MCF 10A (cell line): ENCODE data around the gene UAP1L1. TPM values are rescaled to one million over a fixed set of nuclear protein-coding genes. Genes with fewer than 3 reads are reported as not detected.
A peak's percentile ranks its signal among the peaks of the same experiment; 100 is the strongest.

Experiments used
- BruUV-seq: library from RNA; stranded (reverse); fragments of 400-500 nt; replicated peaks from 2 replicates; lab custom pipeline; 2021; lab: Mats Ljungman, UMichigan
- CTCF ChIA-PET: fragments of 300-600 bp; sonication (Branson Sonifier 250); formaldehyde crosslinking; extraction: SDS; loops from one replicate; lab custom pipeline; 2021; ENCODE audit warnings: antibody characterized with exemption, inconsistent platforms; lab: Yijun Ruan, JAX
- POLR2A ChIA-PET: fragments of 300-600, 350-650 bp; sonication (Branson Sonifier 250); formaldehyde crosslinking; extraction: SDS; loops from one replicate; lab custom pipeline; 2020; ENCODE audit warnings: antibody characterized with exemption, inconsistent platforms; lab: Yijun Ruan, JAX
- DNase-seq: peaks from one replicate; pipeline ENCODE4 v3.0.0-alpha.2; 2018; ENCODE audit not compliant: unreplicated experiment
- H3K27ac Mint-ChIP-seq: one replicate; pipeline ENCODE4 v1.8.0; 2022; ENCODE audit warnings: mild to moderate bottlenecking, low read depth, mixed read lengths; ENCODE audit not compliant: unreplicated experiment
- H3K27me3 Mint-ChIP-seq: one replicate; pipeline ENCODE4 v1.8.0; 2022; ENCODE audit warnings: mixed read lengths; ENCODE audit not compliant: insufficient read depth, unreplicated experiment
- H3K36me3 Mint-ChIP-seq: one replicate; pipeline ENCODE4 v1.8.0; 2022; ENCODE audit warnings: mild to moderate bottlenecking, moderate library complexity, mixed read lengths; ENCODE audit not compliant: insufficient read depth, unreplicated experiment
- H3K4me1 Mint-ChIP-seq: one replicate; pipeline ENCODE4 v1.8.0; 2022; ENCODE audit warnings: mixed read lengths; ENCODE audit not compliant: insufficient read depth, unreplicated experiment
- H3K4me3 Mint-ChIP-seq: one replicate; pipeline ENCODE4 v1.8.0; 2022; ENCODE audit warnings: mild to moderate bottlenecking, moderate library complexity, mixed read lengths; ENCODE audit not compliant: unreplicated experiment
- H3K9me3 Mint-ChIP-seq: one replicate; pipeline ENCODE4 v1.8.0; 2022; ENCODE audit warnings: mixed read lengths; ENCODE audit not compliant: unreplicated experiment
- intact Hi-C: fragments of 100-400 bp; cut with micrococcal nuclease; formaldehyde crosslinking; loops from 2 replicates; pipeline ENCODE4 v1.14.1; 2022
- total RNA-seq: library from RNA; stranded (reverse); gene quantifications from 2 replicates; pipeline ENCODE4 v1.2.3, GENCODE V29; 2022
- TF ChIP-seq, protein P1 (sequence below): fragments of 200-600 bp; IDR thresholded peaks from one replicate; pipeline ENCODE4 v1.8.0; 2022; ENCODE audit warnings: antibody characterized with exemption, mild to moderate bottlenecking; ENCODE audit not compliant: unreplicated experiment

UAP1L1 gene
- total RNA-seq, 1 experiment from 2014 or later: 1.0 TPM

DNA sequence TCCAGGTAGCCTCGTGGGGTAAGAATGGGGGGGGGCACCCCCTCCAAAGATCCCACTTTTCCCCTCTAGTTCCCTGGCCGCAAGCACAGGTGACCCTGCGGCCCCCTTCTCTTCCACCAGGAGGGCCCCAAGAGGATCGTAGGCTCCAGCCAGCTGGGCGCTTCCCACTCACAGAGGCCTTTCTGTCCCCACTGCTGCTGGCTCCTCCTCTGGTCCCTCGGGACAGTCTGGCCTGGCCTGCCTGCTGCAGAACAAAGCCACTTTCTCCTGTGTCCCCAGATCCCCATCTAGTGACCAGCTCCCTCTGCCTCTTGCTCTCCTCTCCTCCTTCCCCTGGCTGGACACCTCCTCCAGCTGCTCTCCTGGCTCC lies 6.4 kb upstream of the UAP1L1 start:
- CTCF ChIA-PET: interaction anchor here (0.7 to 10.9 kb wide), 5 partner anchors 11 to 85 kb away, joined by 3 to 170 read pairs (median 6); partner anchors contain the start of genes ABCA2, FUT7 and NPDC1
- no peaks in the 10 kb centered on the region for H3K9me3 Mint-ChIP-seq

GRCh38 chr9:137071282-137071681 lies 6.0 kb upstream of the UAP1L1 start:
- BruUV-seq: no TSS peak
- ChIA-PET POLR2A (interaction anchor here (0.8 to 3.3 kb wide), 6 partner anchors 12 to 170 kb away, joined by 3 to 22 read pairs (median 4); partner anchors contain the start of genes MAN1B1 and TUBB4B), CTCF (interaction anchor here (0.9 to 10.9 kb wide), 5 partner anchors 10 to 47 kb away, joined by 3 to 170 read pairs (median 5); partner anchors contain the start of genes ABCA2, FUT7 and NPDC1)
- TF ChIP-seq, protein P1, sequence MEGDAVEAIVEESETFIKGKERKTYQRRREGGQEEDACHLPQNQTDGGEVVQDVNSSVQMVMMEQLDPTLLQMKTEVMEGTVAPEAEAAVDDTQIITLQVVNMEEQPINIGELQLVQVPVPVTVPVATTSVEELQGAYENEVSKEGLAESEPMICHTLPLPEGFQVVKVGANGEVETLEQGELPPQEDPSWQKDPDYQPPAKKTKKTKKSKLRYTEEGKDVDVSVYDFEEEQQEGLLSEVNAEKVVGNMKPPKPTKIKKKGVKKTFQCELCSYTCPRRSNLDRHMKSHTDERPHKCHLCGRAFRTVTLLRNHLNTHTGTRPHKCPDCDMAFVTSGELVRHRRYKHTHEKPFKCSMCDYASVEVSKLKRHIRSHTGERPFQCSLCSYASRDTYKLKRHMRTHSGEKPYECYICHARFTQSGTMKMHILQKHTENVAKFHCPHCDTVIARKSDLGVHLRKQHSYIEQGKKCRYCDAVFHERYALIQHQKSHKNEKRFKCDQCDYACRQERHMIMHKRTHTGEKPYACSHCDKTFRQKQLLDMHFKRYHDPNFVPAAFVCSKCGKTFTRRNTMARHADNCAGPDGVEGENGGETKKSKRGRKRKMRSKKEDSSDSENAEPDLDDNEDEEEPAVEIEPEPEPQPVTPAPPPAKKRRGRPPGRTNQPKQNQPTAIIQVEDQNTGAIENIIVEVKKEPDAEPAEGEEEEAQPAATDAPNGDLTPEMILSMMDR: no peak
- Mint-ChIP-seq H3K36me3 (no peaks in the 10 kb centered on the region), H3K4me1 (peaks cover 11% of the 10 kb centered on the region), H3K27ac (no peak overlapping the region), H3K9me3 (no peaks in the 10 kb centered on the region), H3K4me3 (peak overlapping the region; percentile 72), H3K27me3 (no peaks in the 10 kb centered on the region)
- intact Hi-C loops: no loop called here
- no peak for DNase-seq

More for the DNA sequence above, 6.4 kb upstream of the UAP1L1 start:
- Mint-ChIP-seq H3K36me3 (no peaks in the 10 kb centered on the region), H3K27ac (no peak overlapping the region), H3K4me1 (peaks cover 11% of the 10 kb centered on the region), H3K27me3 (no peaks in the 10 kb centered on the region), H3K4me3 (peak overlapping the region; percentile 72)
- TF ChIP-seq, protein P1: no peak
- POLR2A ChIA-PET: interaction anchor here (0.7 to 3.3 kb wide), 11 partner anchors 11 to 457 kb away, joined by 3 to 22 read pairs (median 4); partner anchors contain the start of genes MAN1B1, RABL6 and TUBB4B
- intact Hi-C loops: no loop called here
- no peak for DNase-seq
- no TSS peak for BruUV-seq

GRCh38 chr9:137073992-137074399 lies 3.3 kb upstream of the UAP1L1 start:
- H3K36me3 Mint-ChIP-seq: no peaks in the 10 kb centered on the region
- ChIA-PET CTCF (interaction anchor here (2.1 kb wide), 1 partner anchor 45 kb away, joined by 5 read pairs; no protein-coding TSS in a partner anchor), POLR2A (no interaction called here)
- TF ChIP-seq, protein P1: no peak
- peaks cover 7% of the 10 kb centered on the region for H3K4me1 Mint-ChIP-seq
- H3K9me3 Mint-ChIP-seq: no peaks in the 10 kb centered on the region
- no peak overlapping the region for H3K4me3 Mint-ChIP-seq
- no peak for DNase-seq
- H3K27me3 Mint-ChIP-seq: no peaks in the 10 kb centered on the region
- BruUV-seq: no TSS peak
- no peak overlapping the region for H3K27ac Mint-ChIP-seq
- intact Hi-C loops: no loop called here

DNA sequence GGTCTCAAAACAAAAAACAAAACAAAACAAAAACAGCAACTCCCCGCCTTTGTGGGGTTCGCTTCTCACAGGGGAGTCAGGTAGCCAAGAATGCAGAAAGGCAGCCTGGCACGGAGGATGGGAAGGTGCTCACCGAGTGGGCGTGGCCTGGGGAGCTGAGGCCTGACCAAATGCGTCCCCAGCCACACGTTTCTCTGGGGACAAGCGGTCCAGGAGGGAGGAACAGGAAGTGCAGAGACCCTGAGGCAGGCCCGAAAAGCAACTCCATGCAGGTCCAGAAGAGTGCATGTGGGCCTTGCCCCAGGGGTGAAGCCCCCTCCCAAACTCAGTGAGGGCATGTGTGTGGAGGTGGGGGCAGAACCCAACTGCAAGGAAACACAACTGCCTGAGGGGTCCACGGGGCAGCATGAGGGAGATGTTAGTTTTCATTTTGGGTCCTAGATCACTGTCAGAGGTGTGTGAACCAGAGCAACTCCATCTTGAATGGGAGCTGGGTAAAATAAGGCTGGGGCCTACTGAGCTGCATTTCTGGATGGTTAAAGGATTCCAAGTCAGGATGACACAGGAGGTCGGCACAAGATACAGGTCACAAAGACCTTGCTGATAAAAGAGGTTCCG lies 2.6 kb upstream of the UAP1L1 start:
- peaks cover 7% of the 10 kb centered on the region for H3K4me1 Mint-ChIP-seq
- BruUV-seq: no TSS peak
- TF ChIP-seq, protein P1: no peak
- no peak overlapping the region for H3K4me3 Mint-ChIP-seq
- no peak for DNase-seq
- H3K9me3 Mint-ChIP-seq: no peaks in the 10 kb centered on the region
- ChIA-PET POLR2A (interaction anchor here (0.9 kb wide), 1 partner anchor 11 kb away, joined by 3 read pairs; no protein-coding TSS in a partner anchor), CTCF (interaction anchor here (0.7 to 2.1 kb wide), 2 partner anchors 25 to 46 kb away, joined by 3 to 5 read pairs; no protein-coding TSS in a partner anchor)
- H3K36me3 Mint-ChIP-seq: no peaks in the 10 kb centered on the region
- intact Hi-C loops: no loop called here
- H3K27ac Mint-ChIP-seq: no peak overlapping the region
- H3K27me3 Mint-ChIP-seq: no peaks in the 10 kb centered on the region
